Stomach (tissue), 4 donors: ENCODE measurements around the gene KLHL22.

Experiments
- POLR2A ChIP-seq, 4 donors: fragments of 450-650 bp; IDR thresholded peaks; one replicate each; pipeline ENCODE4 v1.6.1; 2016; ENCODE audit warnings: antibody characterized with exemption in 4 of 4, control low read depth in 2 of 4, mild to moderate bottlenecking in 1 of 4, moderate library complexity in 1 of 4
- POLR2AphosphoS5 ChIP-seq, 3 donors: sonication (generic); formaldehyde crosslinking; IDR thresholded peaks; one replicate each; pipeline ENCODE4 v1.6.1; 2016; ENCODE audit warnings: antibody characterized with exemption in 3 of 3
- TF ChIP-seq, protein P1 (sequence below), 7 experiments: fragments of 450-650 bp in 4 of 7; fragments of 200-600 bp in 3 of 7; sonication (generic) in 3 of 7; IDR thresholded peaks; one replicate each; pipeline ENCODE4 v1.5.1; 2016 to 2019; ENCODE audit warnings: antibody characterized with exemption in 7 of 7, control low read depth in 2 of 7, mild to moderate bottlenecking in 1 of 7

DNA sequence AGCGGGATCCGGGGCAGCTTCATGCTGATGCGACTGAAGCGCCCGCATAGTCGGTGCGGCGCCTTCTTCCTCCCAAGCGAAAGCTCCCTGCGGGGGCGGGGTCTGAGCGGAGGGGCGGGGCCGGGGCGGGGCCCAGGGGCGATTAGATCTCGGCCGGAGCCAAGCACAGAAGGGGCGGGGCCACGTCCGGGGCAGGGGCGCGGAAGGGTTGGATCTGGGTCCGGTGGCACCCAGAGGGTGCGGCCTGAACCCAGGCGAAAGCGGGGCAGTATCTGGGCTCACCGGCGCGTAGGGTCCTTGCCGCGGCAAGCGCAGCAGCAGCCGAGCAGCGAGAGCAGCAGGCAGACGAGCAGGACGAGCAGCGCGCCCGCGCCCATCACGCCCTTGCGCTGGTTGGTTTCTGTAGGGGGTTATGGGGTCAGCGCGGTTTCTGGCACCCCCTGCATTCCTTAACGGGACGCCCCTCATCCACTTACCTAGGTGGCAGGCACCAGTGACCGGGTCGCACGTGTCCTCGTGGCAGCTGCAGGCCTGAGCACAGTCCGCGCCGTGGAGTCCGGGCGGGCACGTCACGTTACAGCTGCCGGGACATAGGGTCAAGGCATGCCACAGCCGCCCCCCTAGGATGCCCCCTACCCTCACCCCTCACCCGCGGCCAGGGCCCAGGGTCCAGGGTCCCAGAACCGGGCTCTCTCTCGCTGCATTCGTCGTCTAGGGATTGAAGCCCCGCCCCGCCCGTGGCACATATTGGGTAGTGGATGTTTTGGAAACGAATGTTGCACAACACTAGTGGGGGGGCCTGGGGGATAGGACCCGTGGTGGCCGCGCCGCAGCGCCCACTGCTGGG lies 66.1 kb downstream of the KLHL22 start:
- TF ChIP-seq, protein P1, sequence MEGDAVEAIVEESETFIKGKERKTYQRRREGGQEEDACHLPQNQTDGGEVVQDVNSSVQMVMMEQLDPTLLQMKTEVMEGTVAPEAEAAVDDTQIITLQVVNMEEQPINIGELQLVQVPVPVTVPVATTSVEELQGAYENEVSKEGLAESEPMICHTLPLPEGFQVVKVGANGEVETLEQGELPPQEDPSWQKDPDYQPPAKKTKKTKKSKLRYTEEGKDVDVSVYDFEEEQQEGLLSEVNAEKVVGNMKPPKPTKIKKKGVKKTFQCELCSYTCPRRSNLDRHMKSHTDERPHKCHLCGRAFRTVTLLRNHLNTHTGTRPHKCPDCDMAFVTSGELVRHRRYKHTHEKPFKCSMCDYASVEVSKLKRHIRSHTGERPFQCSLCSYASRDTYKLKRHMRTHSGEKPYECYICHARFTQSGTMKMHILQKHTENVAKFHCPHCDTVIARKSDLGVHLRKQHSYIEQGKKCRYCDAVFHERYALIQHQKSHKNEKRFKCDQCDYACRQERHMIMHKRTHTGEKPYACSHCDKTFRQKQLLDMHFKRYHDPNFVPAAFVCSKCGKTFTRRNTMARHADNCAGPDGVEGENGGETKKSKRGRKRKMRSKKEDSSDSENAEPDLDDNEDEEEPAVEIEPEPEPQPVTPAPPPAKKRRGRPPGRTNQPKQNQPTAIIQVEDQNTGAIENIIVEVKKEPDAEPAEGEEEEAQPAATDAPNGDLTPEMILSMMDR (IDR thresholded peaks at IDR 0.05) = no peak
- TF ChIP-seq POLR2A (IDR thresholded peaks at IDR 0.05) (no peak), POLR2AphosphoS5 (IDR thresholded peaks at IDR 0.05) (no peak)
